Muscle of arm (tissue), 12 donors: ENCODE data around the gene CCDC78. TPM values are rescaled to one million over a fixed set of nuclear protein-coding genes. Genes with fewer than 3 reads are reported as not detected.
A peak's percentile ranks its signal among the peaks of the same experiment; 100 is the strongest.
"Not testable (repeated sequence)": the region's sequence is repeated elsewhere in the genome, so short reads cannot be mapped to it uniquely, and the experiment has no call there.

Experiments used
- DNase-seq: peaks from one replicate; pipeline ENCODE4 v3.0.0-alpha.2; 2013
- polyA plus RNA-seq, 12 donors: library from polyadenylated mRNA; unstranded; fragments of 120-200 nt; gene quantifications; one replicate each; pipeline ENCODE4 v1.2.1, GENCODE V29; 2013; ENCODE audit not compliant: insufficient read length in 12 of 12

Gene CCDC78
- polyA plus RNA-seq, 12 donors = 0.58 to 1.5 (median 0.86) TPM; not detected in 2

DNA sequence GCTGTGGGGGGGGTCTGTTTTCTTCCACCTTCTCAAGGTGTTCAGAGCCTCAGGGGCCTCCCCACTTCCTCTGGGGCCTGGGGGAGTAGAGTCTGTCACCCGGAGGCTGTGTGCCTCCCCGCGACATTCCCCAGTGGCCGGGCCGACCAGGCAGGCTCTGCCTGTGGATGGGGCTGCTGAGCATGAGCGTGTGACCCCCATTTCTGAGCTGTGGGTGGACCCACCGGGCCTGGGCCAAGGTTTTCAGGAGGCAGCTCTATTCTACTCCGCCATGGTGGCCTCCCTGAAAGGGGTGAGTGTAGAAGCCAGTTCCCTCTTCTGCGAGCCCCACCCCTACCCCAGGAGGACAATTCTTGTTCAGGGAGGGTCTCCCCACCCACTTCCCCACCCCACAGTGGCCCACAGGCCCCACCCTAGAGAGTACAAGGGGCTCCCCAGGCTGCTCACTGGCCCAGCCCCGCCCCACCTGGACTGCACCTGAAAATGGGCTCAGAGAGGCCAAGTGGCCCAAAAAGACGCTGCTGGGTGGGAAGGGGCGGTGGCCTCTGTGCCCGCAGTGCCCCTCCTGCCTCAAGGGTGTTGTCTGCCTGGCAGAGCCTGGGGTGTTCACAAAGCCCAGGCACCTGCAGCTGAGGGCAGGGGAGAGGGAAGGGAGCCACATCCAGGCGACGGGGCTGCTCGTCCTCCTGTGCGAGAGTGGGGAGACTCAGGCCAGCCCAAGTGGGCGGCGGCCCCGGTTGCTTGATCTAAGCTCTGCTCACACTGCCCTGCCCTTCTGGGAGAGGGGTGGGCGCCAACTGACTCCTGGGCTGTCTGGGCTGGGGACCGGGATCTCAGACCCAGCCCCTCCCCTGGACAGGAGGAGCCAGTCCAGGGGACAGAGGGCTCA is 35.6 kb upstream of the CCDC78 start:
- no peak for DNase-seq

DNA sequence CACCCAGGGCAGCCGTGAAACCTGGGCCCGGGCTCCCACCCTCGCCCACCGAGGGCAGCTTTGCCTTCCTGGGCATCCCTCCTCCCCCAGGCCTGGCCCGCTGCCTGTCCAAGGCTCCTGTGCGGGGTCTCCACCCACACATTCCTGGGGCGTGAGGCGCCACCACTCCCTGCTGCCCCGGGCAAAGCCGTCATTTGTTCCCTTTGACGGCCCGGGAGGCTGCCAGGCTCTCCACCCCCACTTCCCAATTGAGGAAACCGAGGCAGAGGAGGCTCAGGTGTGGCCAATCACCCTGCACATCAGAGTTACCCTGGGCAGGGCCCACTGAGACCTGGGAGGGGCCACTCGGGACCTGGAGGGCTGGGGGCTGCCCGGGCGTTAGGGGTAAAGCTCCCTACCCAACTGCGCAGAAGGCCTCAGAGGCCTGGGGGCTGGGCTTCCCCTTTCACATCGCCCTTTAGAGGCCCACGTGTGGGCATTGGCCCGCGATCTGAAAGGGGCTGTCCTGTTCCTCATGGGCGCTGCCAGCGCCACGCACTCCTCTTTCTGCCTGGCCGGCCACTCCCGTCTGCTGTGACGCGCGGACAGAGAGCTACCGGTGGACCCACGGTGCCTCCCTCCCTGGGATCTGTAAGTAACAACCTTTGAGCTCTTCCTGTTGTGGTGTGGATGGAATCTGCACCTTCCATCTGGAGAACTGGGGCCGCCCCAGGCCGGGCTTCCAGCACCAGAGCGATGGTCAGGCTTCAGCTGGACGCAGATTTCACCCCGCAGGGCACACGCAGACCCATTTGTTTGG is 34.5 kb upstream of the CCDC78 start, which contains the start of gene MSLN:
Gene MSLN (plus strand): TSS at position 190 of the 799 bp plus-strand sequence. CDS start 1,947 bp downstream, outside the sequence.
- DNase-seq = no peak

DNA sequence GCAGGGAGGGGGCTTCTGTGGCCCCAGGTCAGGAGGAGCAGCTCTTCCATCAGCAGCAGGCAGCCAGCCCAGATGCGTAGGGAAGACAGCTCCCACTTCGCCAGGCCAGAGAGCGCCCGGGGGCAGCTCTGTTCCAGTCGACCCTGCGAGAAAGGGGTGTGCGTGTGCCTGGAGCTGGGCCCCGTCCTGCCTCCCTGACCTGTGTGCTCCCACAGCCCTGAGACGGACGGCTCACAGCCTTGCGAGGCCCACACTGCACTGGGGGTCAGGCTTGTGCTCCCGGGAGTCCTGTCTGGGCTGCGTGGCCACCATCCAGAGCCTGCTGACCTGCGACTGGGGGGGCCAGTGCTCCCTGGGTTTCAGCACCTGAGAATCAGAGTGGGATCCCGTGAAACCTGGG is 33.8 kb upstream of the CCDC78 start:
- DNase-seq = no peak

GRCh38 chr16:759110-759910 is 33.1 kb upstream of the CCDC78 start:
- DNase-seq = no peak

DNA sequence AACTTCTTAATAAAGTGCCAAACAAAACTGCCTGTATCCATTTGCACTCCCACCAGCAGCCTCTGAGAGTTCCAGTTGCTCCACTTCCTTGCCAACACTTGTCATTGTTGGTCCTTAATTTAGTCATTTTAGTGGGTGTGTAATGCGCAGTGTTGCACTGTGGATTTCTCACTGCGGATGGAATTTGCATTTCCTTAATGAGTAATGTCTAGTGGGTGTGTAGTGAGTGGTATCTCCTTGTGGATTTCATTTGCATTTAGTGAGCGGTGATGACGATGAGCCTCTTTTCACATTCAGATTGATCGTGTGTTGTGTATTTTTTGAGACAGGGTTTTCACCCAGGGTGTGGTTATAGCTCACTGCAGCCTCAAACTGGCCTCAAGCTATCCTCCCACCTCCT is 30.2 kb upstream of the CCDC78 start:
- no peak for DNase-seq

DNA sequence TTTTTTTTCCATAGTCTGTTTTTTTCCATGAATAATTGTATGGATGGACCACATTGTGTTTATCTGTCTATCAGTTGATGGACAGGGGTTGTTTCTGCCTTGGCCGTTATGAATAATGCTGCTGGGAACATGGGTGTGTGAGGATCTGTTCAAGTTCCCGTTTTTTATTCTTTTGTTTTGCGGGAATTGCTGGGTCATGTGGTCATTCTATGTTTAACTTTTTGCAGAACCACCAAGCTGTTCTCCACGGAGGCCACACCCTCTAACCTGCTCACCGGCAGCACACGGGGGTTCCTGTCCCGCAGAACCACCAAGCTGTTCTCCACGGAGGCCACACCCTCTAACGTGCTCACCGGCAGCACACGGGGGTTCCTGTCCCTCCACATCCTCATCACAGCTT is 28.4 kb upstream of the CCDC78 start:
- no peak for DNase-seq

- not testable (repeated sequence) for DNase-seq
Measured at GRCh38 chr16:754121-754607, 27.9 kb upstream of the CCDC78 start.

DNA sequence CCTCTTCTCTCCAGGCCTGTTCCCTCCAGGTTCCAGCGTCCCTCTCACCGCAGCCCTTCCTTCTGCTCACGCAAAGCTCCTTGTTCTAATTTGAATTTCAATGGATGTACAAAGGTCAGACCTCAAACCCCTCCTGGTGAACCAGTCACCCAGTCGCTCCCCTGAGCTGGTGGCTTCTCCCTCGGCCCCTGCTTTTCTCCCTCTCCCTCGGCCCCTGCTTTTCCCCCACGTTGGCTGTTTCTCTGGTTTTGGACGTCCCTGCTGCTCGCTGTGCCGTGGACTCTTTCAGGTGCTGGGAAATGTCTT is 25.7 kb upstream of the CCDC78 start:
- no peak for DNase-seq

GRCh38 chr16:751152-752006 is 25.1 kb upstream of the CCDC78 start:
- DNase-seq = no peak

- DNase-seq = no peak
Measured at GRCh38 chr16:750485-750884, 24.2 kb upstream of the CCDC78 start.

DNA sequence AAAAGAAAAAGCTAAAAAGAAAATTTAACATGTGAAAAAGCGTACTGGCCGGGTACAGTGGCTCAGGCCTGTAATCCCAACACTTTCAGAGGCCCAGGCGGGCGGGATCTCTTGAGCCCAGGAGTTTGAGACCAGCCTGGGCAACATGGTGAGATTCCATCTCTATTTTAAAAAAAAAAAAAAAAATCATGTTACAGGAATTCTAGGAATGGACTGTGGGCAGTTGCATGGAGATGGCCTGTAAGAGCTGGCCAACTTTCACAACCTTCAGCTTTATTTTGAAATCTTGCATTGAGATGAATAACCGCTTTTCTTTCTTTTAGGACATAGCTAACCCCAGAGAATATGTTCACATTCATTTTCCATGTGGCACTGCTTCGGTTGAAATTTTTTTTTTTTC is 22.8 kb upstream of the CCDC78 start:
- no peak for DNase-seq

GRCh38 chr16:747978-748746 is 21.9 kb upstream of the CCDC78 start:
- DNase-seq = no peak

GRCh38 chr16:746637-747036 is 20.4 kb upstream of the CCDC78 start:
- DNase-seq = no peak

- DNase-seq = no peak
Measured at GRCh38 chr16:745739-746138, 19.5 kb upstream of the CCDC78 start.

- DNase-seq = no peak
Measured at GRCh38 chr16:743794-744500, 17.7 kb upstream of the CCDC78 start.

- DNase-seq = not testable (repeated sequence)
Measured at GRCh38 chr16:742894-743293, 16.7 kb upstream of the CCDC78 start.

DNA sequence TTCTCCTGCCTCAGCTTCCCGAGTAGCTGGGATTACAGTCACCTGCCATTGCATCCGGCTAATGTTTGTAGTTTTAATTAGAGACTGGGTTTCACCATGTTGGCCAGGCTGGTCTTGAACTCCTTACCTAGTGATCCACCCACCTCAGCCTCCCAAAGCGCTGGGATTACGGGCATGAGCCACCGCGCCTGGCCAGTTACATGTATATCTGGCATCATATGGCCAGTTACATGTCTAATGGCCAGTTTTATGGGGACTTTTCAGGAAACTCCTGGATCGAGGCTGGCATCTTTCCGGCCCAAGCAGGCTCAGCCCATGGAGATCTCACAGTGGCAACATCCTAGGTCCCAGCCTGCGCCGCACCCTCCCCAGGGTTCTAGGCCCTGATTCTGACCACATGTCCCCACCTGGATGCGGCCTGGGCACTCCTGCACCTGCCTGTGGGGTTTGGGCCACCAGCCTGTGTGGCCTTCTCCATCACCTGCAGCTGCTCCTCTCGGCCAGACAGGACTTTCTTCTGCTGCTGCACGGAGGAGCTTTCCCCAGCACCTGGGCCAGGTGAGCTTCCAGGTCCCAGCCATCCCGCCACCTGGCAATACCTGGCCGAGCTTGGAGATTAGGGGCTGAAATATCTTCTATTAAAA is 15.9 kb upstream of the CCDC78 start:
- no peak for DNase-seq

- peak; percentile 90 for DNase-seq
Measured at GRCh38 chr16:740764-741505, 14.7 kb upstream of the CCDC78 start, which contains the start of gene CIAO3. Gene CIAO3, minus strand, starts transcription at chr16:740997. Its CDS starts 12 bp downstream, at chr16:740985.
